CD14-positive monocyte (primary cell): ENCODE data around the gene STRBP. TPM values are rescaled to one million over a fixed set of nuclear protein-coding genes. Genes with fewer than 3 reads are reported as not detected.

ENCODE experiments used
- DNase-seq, 3 donors: peaks; one replicate each; pipeline ENCODE4 v3.0.0-alpha.2; 2011 to 2022
- H2AFZ ChIP-seq: 2 replicates; pipeline ENCODE4 v1.6.0; 2012; ENCODE audit warnings: mild to moderate bottlenecking, low read depth, low read length, inconsistent platforms; ENCODE audit not compliant: insufficient read depth, poor library complexity, severe bottlenecking
- H3K27ac ChIP-seq, 2 donors: 1 replicate in 1 of 2; 2 replicates in 1 of 2; pipeline ENCODE4 v1.5.1; 2012 to 2013; ENCODE audit warnings: low read length in 2 of 2, control low read depth in 1 of 2, inconsistent platforms in 1 of 2, low read depth in 1 of 2, mild to moderate bottlenecking in 1 of 2
- H3K27me3 ChIP-seq, 2 donors: one replicate each; pipeline versions ENCODE4 v1.6.0 to v1.6.1; 2011 to 2013; ENCODE audit warnings: low read length in 2 of 2; ENCODE audit not compliant: control insufficient read depth in 2 of 2, insufficient read depth in 2 of 2
- H3K36me3 ChIP-seq, 2 donors: replicated peaks in 1 of 2; 1 replicate in 1 of 2; 2 replicates in 1 of 2; pipeline versions ENCODE4 v1.5.1 to v1.6.1; 2012 to 2013; ENCODE audit warnings: low read length in 2 of 2, control low read depth in 1 of 2, inconsistent platforms in 1 of 2, mild to moderate bottlenecking in 1 of 2; ENCODE audit not compliant: insufficient read depth in 2 of 2, control insufficient read depth in 1 of 2
- H3K4me1 ChIP-seq, 2 donors: 1 replicate in 1 of 2; 2 replicates in 1 of 2; pipeline versions ENCODE4 v1.5.1 to v1.6.1; 2012 to 2013; ENCODE audit warnings: low read length in 2 of 2, control low read depth in 1 of 2, inconsistent platforms in 1 of 2, mild to moderate bottlenecking in 1 of 2, moderate library complexity in 1 of 2; ENCODE audit not compliant: insufficient read depth in 2 of 2, control insufficient read depth in 1 of 2
- H3K4me2 ChIP-seq: replicated peaks from 2 replicates; pipeline ENCODE3; 2012; ENCODE audit warnings: low read length, moderate library complexity, mild to moderate bottlenecking; ENCODE audit not compliant: poor library complexity, severe bottlenecking; ENCODE audit errors: extremely low read depth
- H3K4me3 ChIP-seq, 3 experiments: fragments of 200-600 bp in 1 of 3; sonication (generic) in 1 of 3; replicated peaks in 1 of 3; 1 replicate in 2 of 3; 2 replicates in 1 of 3; pipeline ENCODE4 v1.5.1; 2011 to 2013; ENCODE audit warnings: low read length in 3 of 3, mild to moderate bottlenecking in 3 of 3, control low read depth in 2 of 3, low read depth in 2 of 3, inconsistent platforms in 1 of 3, moderate library complexity in 1 of 3
- H3K79me2 ChIP-seq: 2 replicates; pipeline ENCODE4 v1.6.0; 2012; ENCODE audit warnings: mild to moderate bottlenecking, control low read depth, inconsistent platforms, low read length, moderate library complexity; ENCODE audit not compliant: insufficient read depth
- H3K9ac ChIP-seq: 2 replicates; pipeline ENCODE4 v1.6.0; 2017; ENCODE audit warnings: low read length, mild to moderate bottlenecking; ENCODE audit not compliant: insufficient read depth, poor library complexity, severe bottlenecking
- H3K9me3 ChIP-seq, 2 donors: replicated peaks in 1 of 2; 1 replicate in 1 of 2; 2 replicates in 1 of 2; pipeline versions ENCODE4 v1.5.1 to v1.6.1; 2012 to 2013; ENCODE audit warnings: low read length in 2 of 2, control low read depth in 1 of 2; ENCODE audit not compliant: control insufficient read depth in 1 of 2, insufficient read depth in 1 of 2
- H4K20me1 ChIP-seq: 2 replicates; pipeline ENCODE4 v1.6.0; 2012; ENCODE audit warnings: mild to moderate bottlenecking, low read length, control low read depth, moderate library complexity; ENCODE audit not compliant: insufficient read depth
- H3K27ac Mint-ChIP-seq, 7 donors: one replicate each; pipeline ENCODE4 v1.8.0; 2020; ENCODE audit warnings: mild to moderate bottlenecking in 7 of 7, mixed read lengths in 7 of 7, moderate library complexity in 6 of 7, inconsistent platforms in 2 of 7
- H3K27me3 Mint-ChIP-seq, 3 donors: one replicate each; pipeline ENCODE4 v1.8.0; 2021 to 2022; ENCODE audit warnings: low read depth in 3 of 3, mild to moderate bottlenecking in 3 of 3, mixed read lengths in 3 of 3, moderate library complexity in 3 of 3, inconsistent platforms in 1 of 3
- H3K36me3 Mint-ChIP-seq, 2 donors: one replicate each; pipeline ENCODE4 v1.8.0; 2020; ENCODE audit warnings: mixed read lengths in 2 of 2, inconsistent platforms in 1 of 2, mild to moderate bottlenecking in 1 of 2
- H3K4me1 Mint-ChIP-seq: one replicate; pipeline ENCODE4 v1.8.0; 2020; ENCODE audit warnings: mild to moderate bottlenecking, mixed read lengths
- H3K4me3 Mint-ChIP-seq, 2 donors: one replicate each; pipeline ENCODE4 v1.8.0; 2020; ENCODE audit warnings: mild to moderate bottlenecking in 2 of 2, mixed read lengths in 2 of 2, moderate library complexity in 1 of 2
- H3K9me3 Mint-ChIP-seq, 7 donors: one replicate each; pipeline ENCODE4 v1.8.0; 2020 to 2022; ENCODE audit warnings: mixed read lengths in 7 of 7, mild to moderate bottlenecking in 6 of 7, moderate library complexity in 6 of 7, inconsistent platforms in 2 of 7
- WGBS: methylation state at CpG from one replicate; pipeline ENCODE4 v1.1.5; 2013; ENCODE audit warnings: missing lambda C conversion rate; ENCODE audit not compliant: insufficient coverage; 5-methylcytosine and 5-hydroxymethylcytosine counted together
- intact Hi-C, 2 donors: fragments of 100-400 bp; cut with micrococcal nuclease; formaldehyde crosslinking; loops; one replicate each; pipeline versions ENCODE4 v1.15.0 to v1.15.1; 2023
- polyA plus RNA-seq, 3 donors: library from polyadenylated mRNA; depleted of rRNA in 1 of 3; unstranded in 2 of 3; stranded (reverse) in 1 of 3; fragments of 300-500 nt in 2 of 3; fragments of >200 nt in 1 of 3; fragmentation: Illumina TruSeq in 2 of 3; gene quantifications; 1 replicate in 2 of 3; 2 replicates in 1 of 3; pipeline ENCODE4 v1.2.3, GENCODE V29; 2012 to 2021
- TF ChIP-seq, protein P1 (sequence below): fragments of 200-600 bp; IDR thresholded peaks from one replicate; pipeline ENCODE4 v1.8.0; 2022; ENCODE audit warnings: antibody characterized with exemption, mild to moderate bottlenecking

Gene STRBP
- polyA plus RNA-seq, 3 donors: 0.97 to 1.9 (median 1.9) TPM

DNA sequence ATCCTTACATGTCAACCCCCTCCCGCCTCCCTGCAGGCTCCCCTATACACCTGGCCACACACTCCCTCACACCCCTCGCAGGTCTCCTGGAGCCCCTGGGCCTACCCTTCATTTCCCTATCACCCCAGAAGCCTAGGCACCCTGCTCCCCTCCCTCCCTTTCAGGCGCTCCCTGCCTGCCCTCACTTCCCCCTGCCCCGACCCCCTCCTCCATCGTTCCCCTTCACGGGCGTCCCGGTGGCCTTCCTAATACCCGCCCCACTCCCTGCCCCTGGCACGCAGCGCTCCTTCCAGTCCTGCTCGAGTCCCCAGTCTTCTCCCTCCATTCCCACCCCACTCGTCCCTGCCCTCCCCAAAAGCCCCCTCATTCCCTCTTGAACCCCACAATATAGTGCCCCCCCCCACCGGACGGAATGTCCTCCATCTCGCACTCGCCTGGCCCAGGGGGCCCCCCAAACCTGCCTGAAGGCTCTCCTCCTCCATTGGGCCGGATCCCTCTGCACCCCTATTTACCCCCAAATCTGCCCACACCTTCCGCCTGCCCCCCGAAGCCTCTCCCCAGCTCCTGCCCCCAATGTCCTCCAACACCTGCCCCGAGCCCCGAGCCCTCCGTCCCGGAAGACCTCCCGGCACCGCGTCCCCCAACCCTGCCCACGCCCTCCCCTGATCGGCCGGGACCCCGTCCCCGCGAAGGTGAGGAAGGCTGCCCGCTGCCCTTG lies 746 bp downstream of the STRBP start:
- WGBS: 3% methylated on average over 32 of the region's 34 CpGs
- TF ChIP-seq, protein P1, sequence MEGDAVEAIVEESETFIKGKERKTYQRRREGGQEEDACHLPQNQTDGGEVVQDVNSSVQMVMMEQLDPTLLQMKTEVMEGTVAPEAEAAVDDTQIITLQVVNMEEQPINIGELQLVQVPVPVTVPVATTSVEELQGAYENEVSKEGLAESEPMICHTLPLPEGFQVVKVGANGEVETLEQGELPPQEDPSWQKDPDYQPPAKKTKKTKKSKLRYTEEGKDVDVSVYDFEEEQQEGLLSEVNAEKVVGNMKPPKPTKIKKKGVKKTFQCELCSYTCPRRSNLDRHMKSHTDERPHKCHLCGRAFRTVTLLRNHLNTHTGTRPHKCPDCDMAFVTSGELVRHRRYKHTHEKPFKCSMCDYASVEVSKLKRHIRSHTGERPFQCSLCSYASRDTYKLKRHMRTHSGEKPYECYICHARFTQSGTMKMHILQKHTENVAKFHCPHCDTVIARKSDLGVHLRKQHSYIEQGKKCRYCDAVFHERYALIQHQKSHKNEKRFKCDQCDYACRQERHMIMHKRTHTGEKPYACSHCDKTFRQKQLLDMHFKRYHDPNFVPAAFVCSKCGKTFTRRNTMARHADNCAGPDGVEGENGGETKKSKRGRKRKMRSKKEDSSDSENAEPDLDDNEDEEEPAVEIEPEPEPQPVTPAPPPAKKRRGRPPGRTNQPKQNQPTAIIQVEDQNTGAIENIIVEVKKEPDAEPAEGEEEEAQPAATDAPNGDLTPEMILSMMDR: no peak
- DNase-seq: peak in 2 of 3 donors; percentile 3 to 23
- Histone ChIP-seq H3K4me2 (peak overlapping the region; percentile 91), H3K27ac (no peak overlapping the region), H3K4me1 (peaks cover 14 to 16% of the 10 kb centered on the region in 2 donors), H3K9ac (peak overlapping the region; percentile 49), H3K27me3 (peaks cover 0 to 18% of the 10 kb centered on the region in 2 donors), H2AFZ (peak overlapping the region; percentile 89), H3K36me3 (no peaks in the 10 kb centered on the region), H3K9me3 (no peaks in the 10 kb centered on the region), H3K4me3 (peak overlapping the region; percentile 59 to 75 (median 72)), H4K20me1 (no peaks in the 10 kb centered on the region), H3K79me2 (no peaks in the 10 kb centered on the region)
- intact Hi-C loops: loop anchor here in 1 of 2 donors (5.0 kb wide), 1 partner anchor 75 kb away; no protein-coding TSS in a partner anchor
- peaks cover 0 to 6% (median 0%) of the 10 kb centered on the region in 7 donors for H3K9me3 Mint-ChIP-seq
- H3K4me3 Mint-ChIP-seq: peak overlapping the region; percentile 77 to 81
- peak overlapping the region in 2 of 7 donors; percentile 26 to 74 for H3K27ac Mint-ChIP-seq
- H3K27me3 Mint-ChIP-seq: peaks cover 10 to 27% (median 18%) of the 10 kb centered on the region in 3 donors
- no peaks in the 10 kb centered on the region for H3K36me3 Mint-ChIP-seq
- peaks cover 15% of the 10 kb centered on the region for H3K4me1 Mint-ChIP-seq

DNA sequence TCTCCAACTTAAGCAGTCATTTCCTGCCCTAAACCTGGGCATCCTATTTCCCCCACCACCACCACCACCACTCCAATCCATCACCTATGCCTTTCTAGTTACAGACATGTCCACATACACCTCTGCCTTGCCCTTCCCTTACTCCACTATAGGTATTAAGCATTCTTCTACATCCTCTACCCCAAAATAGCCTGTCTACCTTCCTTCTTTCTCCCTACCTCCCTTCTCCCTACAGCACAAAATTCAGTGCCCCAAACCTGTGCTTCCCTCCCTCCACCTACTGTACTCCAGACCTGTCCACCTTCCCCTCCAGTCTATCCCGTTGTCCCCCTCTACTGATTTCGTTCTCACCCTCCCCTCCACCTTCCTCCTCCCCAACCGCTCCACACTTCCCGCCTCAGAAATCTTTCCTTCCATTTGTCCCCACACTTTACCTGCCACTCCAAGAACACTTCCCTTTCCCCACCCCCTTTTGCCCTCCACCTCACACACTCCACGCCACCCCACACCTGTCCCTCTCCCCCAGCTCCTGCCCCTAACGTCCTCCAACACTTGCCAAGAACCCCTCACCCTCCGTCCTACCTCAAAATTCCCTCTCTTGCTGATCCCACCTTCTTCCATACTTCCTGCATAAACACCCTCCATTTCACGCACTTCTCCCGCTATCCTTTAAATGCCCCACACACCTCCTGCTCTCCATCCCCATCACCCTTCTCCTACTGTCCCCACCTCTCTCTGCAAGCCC lies 1.6 kb downstream of the STRBP start:
- DNase-seq: no peak
- Histone ChIP-seq H3K36me3 (no peaks in the 10 kb centered on the region), H4K20me1 (no peaks in the 10 kb centered on the region), H3K9me3 (no peaks in the 10 kb centered on the region), H3K4me2 (peak overlapping the region; percentile 91), H3K79me2 (no peaks in the 10 kb centered on the region), H3K4me1 (peaks cover 14 to 16% of the 10 kb centered on the region in 2 donors), H3K27ac (no peak overlapping the region), H3K4me3 (peak overlapping the region in 1 of 3 experiments; percentile 75), H3K9ac (no peak overlapping the region), H3K27me3 (peaks cover 0 to 18% of the 10 kb centered on the region in 2 donors), H2AFZ (no peak overlapping the region)
- TF ChIP-seq, protein P1: no peak
- intact Hi-C loops: loop anchor here in 1 of 2 donors (5.0 kb wide), 1 partner anchor 75 kb away; no protein-coding TSS in a partner anchor
- Mint-ChIP-seq H3K4me3 (peak overlapping the region; percentile 77 to 81), H3K4me1 (peaks cover 15% of the 10 kb centered on the region), H3K9me3 (peaks cover 0 to 6% (median 0%) of the 10 kb centered on the region in 7 donors), H3K36me3 (no peaks in the 10 kb centered on the region), H3K27ac (peak overlapping the region in 1 of 7 donors; percentile 1), H3K27me3 (peaks cover 10 to 25% (median 18%) of the 10 kb centered on the region in 3 donors)
- 85% methylated on average over 9 of the region's 9 CpGs for WGBS
